Skeletal muscle tissue (tissue), 4 donors: ENCODE results near the gene MPDZ. TPM values are rescaled to one million over a fixed set of nuclear protein-coding genes. Genes with fewer than 3 reads are reported as not detected.

Experiments
- H3K27ac ChIP-seq: one replicate; pipeline ENCODE4 v1.7.0; 2013; ENCODE audit warnings: mild to moderate bottlenecking, low read depth, low read length, inconsistent platforms
- H3K27me3 ChIP-seq, 3 donors: one replicate each; pipeline ENCODE4 v1.7.0; 2013; ENCODE audit warnings: low read length in 3 of 3; ENCODE audit not compliant: control insufficient read depth in 3 of 3, insufficient read depth in 3 of 3
- H3K36me3 ChIP-seq, 3 donors: one replicate each; pipeline ENCODE4 v1.7.0; 2013; ENCODE audit warnings: low read length in 3 of 3; ENCODE audit not compliant: control insufficient read depth in 3 of 3, insufficient read depth in 3 of 3
- H3K4me1 ChIP-seq, 3 donors: one replicate each; pipeline ENCODE4 v1.7.0; 2013; ENCODE audit warnings: low read length in 3 of 3, mild to moderate bottlenecking in 3 of 3; ENCODE audit not compliant: control insufficient read depth in 3 of 3, insufficient read depth in 3 of 3
- H3K4me3 ChIP-seq, 3 donors: one replicate each; pipeline ENCODE4 v1.7.0; 2013; ENCODE audit warnings: low read length in 3 of 3
- H3K9ac ChIP-seq, 3 donors: one replicate each; pipeline ENCODE4 v1.7.0; 2013; ENCODE audit warnings: low read length in 3 of 3, mild to moderate bottlenecking in 3 of 3, moderate library complexity in 2 of 3, low read depth in 1 of 3
- H3K9me3 ChIP-seq, 3 donors: one replicate each; pipeline ENCODE4 v1.7.0; 2013; ENCODE audit warnings: low read length in 3 of 3; ENCODE audit not compliant: control insufficient read depth in 3 of 3
- total RNA-seq: library from RNA; depleted of rRNA; stranded (reverse); fragments of >200 nt; gene quantifications from one replicate; pipeline ENCODE4 v1.2.3, GENCODE V29; 2014
- donor health status: Osteomylitis.

The MPDZ gene
- total RNA-seq, 1 donor from 2014 or later: 40.2 TPM

DNA sequence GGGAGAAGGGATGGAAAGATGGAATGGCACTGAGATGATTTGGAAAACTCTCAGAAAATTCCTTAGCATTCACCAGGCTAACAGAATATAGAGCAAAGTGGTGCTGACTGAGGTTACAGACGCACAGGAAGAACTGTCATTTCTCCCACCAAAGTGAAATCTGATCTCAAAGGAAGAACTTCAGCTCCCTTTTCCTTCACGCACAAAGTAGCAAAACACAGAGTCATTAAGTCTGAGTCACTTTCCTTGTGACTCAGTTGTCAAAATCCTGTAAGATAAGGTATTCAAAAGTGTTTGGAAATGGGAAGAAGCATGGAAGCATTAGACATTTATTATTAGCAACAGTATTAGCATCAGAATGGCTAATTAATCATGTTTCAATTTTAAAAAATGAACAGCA is 11.7 kb downstream of the MPDZ start:
- H3K9ac ChIP-seq: no peak overlapping the region
- H3K27me3 ChIP-seq: no peaks in the 10 kb centered on the region
- no peak overlapping the region for H3K27ac ChIP-seq

DNA sequence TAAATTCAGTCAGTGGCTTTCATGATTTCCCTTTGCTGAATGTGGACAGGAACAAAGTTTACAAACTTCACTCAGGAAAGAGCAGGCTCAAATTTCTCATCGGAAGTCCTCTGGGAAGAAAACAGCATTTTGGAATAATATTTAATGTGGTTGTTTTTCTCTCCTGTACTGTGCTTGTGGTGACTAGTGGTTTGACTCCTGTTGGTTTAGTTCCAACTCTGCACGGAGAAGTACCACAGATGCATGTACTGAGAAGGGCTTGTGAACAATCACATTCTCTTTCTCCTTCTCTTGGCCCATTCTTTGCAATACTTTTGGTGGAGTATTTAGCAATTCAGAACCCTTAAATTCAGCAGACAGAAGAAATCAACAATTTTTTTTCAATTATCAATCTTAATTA is 13.3 kb downstream of the MPDZ start:
- H3K9me3 ChIP-seq: no peaks in the 10 kb centered on the region
- peaks cover 2 to 13% (median 4%) of the 10 kb centered on the region in 3 donors for H3K4me1 ChIP-seq
- no peak overlapping the region for H3K27ac ChIP-seq
- no peak overlapping the region for H3K9ac ChIP-seq
- H3K4me3 ChIP-seq: no peak overlapping the region
- H3K27me3 ChIP-seq: no peaks in the 10 kb centered on the region
- H3K36me3 ChIP-seq: no peaks in the 10 kb centered on the region

More for the DNA sequence above, 11.7 kb downstream of the MPDZ start:
- H3K36me3 ChIP-seq: no peaks in the 10 kb centered on the region
- H3K9me3 ChIP-seq: no peaks in the 10 kb centered on the region
- H3K4me1 ChIP-seq: peaks cover 2 to 13% (median 4%) of the 10 kb centered on the region in 3 donors
- H3K4me3 ChIP-seq: no peak overlapping the region

DNA sequence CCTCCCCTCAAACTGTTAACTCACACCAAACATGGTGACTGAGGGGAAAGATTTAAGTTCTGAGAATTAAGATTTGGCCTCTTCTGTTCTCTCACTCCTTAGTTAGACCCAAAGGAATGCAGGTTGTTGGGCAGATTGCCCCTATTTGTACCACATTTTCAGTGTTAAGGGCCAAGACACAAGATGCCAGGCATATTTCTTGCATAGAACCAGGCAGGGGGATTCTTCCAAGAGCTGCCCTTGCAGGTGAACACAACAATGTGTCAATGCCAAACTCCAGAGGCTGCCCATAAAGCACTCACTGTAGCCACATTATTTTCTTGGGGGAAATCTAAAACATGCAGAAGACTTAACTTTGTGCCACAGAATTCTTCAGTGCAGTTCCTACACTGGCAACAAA is 14.7 kb downstream of the MPDZ start:
- peaks cover 2 to 13% (median 4%) of the 10 kb centered on the region in 3 donors for H3K4me1 ChIP-seq
- no peaks in the 10 kb centered on the region for H3K36me3 ChIP-seq
- no peak overlapping the region for H3K9ac ChIP-seq
- no peak overlapping the region for H3K27ac ChIP-seq
- no peak overlapping the region for H3K4me3 ChIP-seq
- no peaks in the 10 kb centered on the region for H3K9me3 ChIP-seq
- H3K27me3 ChIP-seq: no peaks in the 10 kb centered on the region

DNA sequence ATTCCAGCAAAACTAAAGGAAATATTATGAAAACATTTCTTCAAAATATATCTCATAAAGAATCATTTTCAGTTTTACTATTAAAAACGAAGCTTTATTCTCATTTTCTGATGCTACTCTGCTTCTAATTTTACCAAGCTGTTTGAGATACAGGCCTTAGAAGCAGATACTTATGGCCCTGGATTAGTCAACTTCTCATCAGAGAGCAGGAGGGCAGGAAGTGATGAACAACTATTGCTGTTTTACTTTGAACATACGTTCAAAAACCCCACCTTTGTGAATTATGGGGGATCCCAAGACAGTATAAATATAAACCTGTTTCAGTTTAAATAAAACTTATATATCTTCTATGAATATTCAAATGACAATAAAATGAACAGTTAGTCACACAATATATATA is 16.0 kb downstream of the MPDZ start:
- H3K4me3 ChIP-seq: no peak overlapping the region
- no peaks in the 10 kb centered on the region for H3K36me3 ChIP-seq
- H3K27me3 ChIP-seq: no peaks in the 10 kb centered on the region
- H3K9ac ChIP-seq: no peak overlapping the region
- no peak overlapping the region for H3K27ac ChIP-seq
- no peaks in the 10 kb centered on the region for H3K9me3 ChIP-seq
- peaks cover 2 to 11% (median 4%) of the 10 kb centered on the region in 3 donors for H3K4me1 ChIP-seq

DNA sequence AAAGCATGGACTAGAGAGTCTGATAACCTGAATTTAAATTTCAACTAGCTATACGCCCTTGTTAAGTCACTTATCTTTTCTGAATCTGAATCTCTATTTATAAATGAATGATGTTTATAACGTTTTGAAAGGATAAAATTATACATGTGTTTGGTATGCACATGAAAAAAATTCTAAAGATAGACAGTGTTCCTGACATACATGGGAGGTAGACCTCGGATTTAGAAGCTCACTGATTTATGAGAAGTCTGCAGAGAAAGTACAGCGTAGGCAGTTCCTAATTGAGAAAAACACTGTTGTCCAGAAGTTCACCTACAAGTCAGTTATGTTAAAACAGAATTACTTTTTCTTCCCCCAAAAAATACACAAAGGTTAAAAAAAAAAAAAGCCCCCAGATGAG is 26.6 kb downstream of the MPDZ start:
- H3K27me3 ChIP-seq: no peaks in the 10 kb centered on the region
- no peaks in the 10 kb centered on the region for H3K9me3 ChIP-seq
- H3K4me3 ChIP-seq: no peak overlapping the region
- H3K36me3 ChIP-seq: no peaks in the 10 kb centered on the region
- H3K4me1 ChIP-seq: peaks cover 0 to 4% (median 2%) of the 10 kb centered on the region in 3 donors
- no peak overlapping the region for H3K9ac ChIP-seq
- H3K27ac ChIP-seq: no peak overlapping the region

DNA sequence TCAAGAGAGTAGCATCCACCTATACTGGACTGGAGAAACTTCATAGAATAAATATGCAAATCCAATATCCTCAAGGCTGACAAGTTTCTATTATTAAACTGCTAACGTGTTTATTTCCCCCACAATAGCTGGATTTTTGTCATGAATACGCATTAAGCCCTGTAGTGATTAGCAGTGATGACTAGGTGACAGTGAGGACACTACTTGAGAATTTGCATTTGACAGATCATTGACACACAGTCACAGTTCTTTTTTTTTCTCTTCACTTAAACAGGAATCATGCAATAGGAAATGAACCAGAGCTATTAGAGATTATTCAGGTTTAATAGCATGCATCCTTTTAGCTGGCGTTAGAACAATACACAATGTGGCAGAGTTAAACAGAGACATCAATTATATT is 35.3 kb downstream of the MPDZ start:
- H3K4me3 ChIP-seq: no peak overlapping the region
- H3K4me1 ChIP-seq: no peaks in the 10 kb centered on the region
- H3K9me3 ChIP-seq: no peaks in the 10 kb centered on the region
- no peak overlapping the region for H3K9ac ChIP-seq
- no peak overlapping the region for H3K27ac ChIP-seq
- no peaks in the 10 kb centered on the region for H3K27me3 ChIP-seq
- H3K36me3 ChIP-seq: peaks cover 0 to 8% (median 3%) of the 10 kb centered on the region in 3 donors

DNA sequence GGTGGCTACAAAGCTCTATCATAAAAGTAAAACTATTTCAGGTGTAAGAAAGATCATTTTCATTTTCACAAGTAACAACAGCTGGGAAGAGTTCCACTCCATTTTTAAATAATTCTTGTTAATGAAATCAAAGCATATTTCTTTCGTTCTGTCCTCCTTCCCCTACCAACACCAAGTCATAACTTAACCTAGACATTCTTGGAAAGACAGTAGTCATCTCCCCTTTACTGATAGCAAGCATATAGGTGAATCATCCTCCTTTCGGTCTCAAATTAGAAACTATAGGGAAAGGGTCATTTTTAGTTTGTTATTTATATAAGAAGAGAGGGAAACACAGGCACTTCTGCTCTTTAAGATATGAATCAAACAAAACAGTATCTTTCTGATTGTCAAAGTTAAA is 38.2 kb downstream of the MPDZ start:
- H3K9me3 ChIP-seq: no peaks in the 10 kb centered on the region
- H3K4me1 ChIP-seq: no peaks in the 10 kb centered on the region
- no peak overlapping the region for H3K27ac ChIP-seq
- no peak overlapping the region for H3K4me3 ChIP-seq
- peaks cover 0 to 5% (median 3%) of the 10 kb centered on the region in 3 donors for H3K36me3 ChIP-seq
- H3K27me3 ChIP-seq: no peaks in the 10 kb centered on the region
- no peak overlapping the region for H3K9ac ChIP-seq

DNA sequence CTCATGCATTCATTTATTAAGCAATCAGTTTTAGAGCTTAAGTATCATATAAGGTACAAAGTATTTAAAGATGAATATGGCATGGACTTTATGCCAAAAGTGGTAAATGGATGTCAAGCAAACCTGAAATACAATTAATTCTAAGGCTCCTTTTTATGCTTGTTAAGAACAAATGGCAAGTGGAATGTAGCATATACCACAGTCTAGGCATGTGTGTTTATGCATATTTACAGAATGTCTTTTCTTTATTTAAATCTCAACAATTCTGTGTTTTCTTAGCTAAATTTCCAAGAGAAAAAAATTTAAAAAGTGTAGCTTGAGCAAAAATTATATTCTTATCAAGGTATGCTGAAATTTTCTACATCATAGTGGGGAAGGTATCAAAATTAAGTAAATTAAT is 39.8 kb downstream of the MPDZ start:
- H3K27ac ChIP-seq: no peak overlapping the region
- H3K27me3 ChIP-seq: no peaks in the 10 kb centered on the region
- no peak overlapping the region for H3K9ac ChIP-seq
- no peak overlapping the region for H3K4me3 ChIP-seq
- no peaks in the 10 kb centered on the region for H3K9me3 ChIP-seq
- H3K4me1 ChIP-seq: no peaks in the 10 kb centered on the region
- peaks cover 0 to 5% (median 3%) of the 10 kb centered on the region in 3 donors for H3K36me3 ChIP-seq

DNA sequence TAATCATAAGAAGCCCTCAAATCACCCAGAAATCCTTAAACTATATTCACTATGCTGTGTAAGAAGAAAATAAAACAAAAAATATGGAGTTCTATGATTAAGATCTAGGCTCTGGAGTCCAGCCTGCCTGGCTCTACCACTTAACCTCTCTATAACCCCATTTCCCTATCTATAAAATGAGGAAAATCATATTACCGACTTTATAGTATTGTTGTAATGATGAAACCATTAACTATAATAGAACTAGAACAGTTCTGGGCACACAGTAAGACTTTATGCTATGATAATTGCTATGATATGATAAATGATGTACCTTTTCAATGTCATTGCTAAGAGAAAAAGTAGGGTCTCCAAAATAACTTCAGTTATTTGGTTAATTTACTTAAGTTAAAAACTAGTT is 40.3 kb downstream of the MPDZ start:
- H3K27ac ChIP-seq: no peak overlapping the region
- peaks cover 0 to 5% (median 3%) of the 10 kb centered on the region in 3 donors for H3K36me3 ChIP-seq
- no peaks in the 10 kb centered on the region for H3K27me3 ChIP-seq
- no peaks in the 10 kb centered on the region for H3K9me3 ChIP-seq
- no peak overlapping the region for H3K9ac ChIP-seq
- H3K4me1 ChIP-seq: no peaks in the 10 kb centered on the region
- no peak overlapping the region for H3K4me3 ChIP-seq

DNA sequence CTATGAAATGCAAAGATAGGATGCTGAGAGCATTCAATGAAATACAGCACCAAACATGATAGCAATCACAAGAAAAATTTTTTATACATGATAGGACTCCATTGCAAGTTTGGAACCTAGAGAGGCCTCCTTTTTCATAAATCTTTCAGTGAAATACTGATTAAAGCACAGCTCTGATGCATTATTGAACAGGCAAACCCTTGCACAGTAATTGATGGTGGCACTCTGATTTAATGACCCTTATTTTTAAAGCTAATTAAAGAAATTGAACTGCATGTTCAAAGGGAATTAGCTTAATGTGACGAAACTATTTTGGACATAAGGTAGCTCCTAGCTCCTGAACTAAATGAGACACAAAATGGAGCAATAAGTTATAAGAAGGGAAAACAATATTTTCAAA is 44.6 kb downstream of the MPDZ start:
- H3K4me1 ChIP-seq: no peaks in the 10 kb centered on the region
- no peaks in the 10 kb centered on the region for H3K9me3 ChIP-seq
- no peak overlapping the region for H3K9ac ChIP-seq
- H3K27me3 ChIP-seq: no peaks in the 10 kb centered on the region
- no peak overlapping the region for H3K4me3 ChIP-seq
- H3K27ac ChIP-seq: no peak overlapping the region
- H3K36me3 ChIP-seq: peaks cover 0 to 5% (median 0%) of the 10 kb centered on the region in 3 donors

DNA sequence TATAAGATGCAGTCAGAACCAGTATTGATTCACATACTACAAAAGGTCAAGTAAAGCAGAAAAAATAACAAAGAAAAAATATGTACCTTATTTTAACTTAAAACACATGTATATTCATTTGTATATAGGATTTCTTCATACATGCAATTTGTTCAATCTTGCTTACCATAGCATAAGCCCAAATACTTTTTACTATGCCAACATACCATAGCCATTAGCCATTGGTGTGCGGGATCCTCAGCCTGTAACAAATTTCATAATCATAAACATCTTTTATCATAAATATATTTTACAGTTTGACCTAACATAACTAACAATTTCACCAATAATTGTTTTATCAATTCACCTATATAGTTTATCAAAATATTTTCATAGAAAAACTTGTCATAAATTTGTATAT is 51.1 kb downstream of the MPDZ start:
- Histone ChIP-seq H3K9me3 (no peaks in the 10 kb centered on the region), H3K9ac (no peak overlapping the region), H3K4me1 (no peaks in the 10 kb centered on the region), H3K27me3 (no peaks in the 10 kb centered on the region), H3K4me3 (no peak overlapping the region), H3K27ac (no peak overlapping the region), H3K36me3 (peaks cover 0 to 5% (median 0%) of the 10 kb centered on the region in 3 donors)
